ENCODE data around the gene CRLF2.
"Not testable (repeated sequence)": the region's sequence is repeated elsewhere in the genome, so short reads cannot be mapped to it uniquely, and the experiment has no call there.

DNA sequence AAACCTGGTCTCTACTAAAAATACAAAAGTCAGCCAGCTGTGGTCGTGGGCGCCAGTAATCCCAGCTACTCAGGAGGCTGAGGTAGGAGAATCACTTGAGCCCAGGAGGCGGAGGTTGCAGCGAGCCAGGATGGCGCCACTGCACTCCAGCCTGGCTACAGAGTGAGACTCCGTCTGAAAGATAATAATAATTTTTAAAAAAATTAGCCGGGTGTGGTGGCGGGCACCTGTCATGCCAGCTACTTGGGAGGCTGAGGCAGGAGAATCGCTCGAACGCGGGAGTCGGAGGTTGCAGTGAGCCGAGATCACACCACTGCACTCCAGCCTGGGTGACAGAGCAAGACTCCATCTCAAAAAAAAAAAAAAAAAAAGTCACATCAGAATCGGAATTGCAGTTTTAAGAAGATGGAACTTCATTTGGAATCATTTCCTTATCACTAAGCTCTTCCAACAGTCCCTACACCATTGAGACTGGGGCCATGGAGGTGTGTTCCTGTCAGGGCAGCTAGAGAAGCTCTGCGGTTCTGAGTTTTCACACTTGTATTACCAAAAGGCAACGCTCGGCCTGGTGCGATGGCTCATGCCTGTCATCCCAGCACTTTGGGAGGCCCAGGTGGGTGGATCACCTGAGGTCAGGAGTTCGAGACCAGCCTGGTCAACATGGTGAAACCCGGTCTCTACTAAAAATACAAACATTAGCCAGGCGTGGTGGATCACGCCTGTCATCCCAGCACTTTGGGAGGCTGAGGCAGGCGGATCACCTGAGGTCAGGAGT lies 55.6 kb downstream of the CRLF2 start:
- not testable (repeated sequence) for TF ChIP-seq POLR2A (IDR thresholded peaks at IDR 0.05)
- TF ChIP-seq, protein P1, sequence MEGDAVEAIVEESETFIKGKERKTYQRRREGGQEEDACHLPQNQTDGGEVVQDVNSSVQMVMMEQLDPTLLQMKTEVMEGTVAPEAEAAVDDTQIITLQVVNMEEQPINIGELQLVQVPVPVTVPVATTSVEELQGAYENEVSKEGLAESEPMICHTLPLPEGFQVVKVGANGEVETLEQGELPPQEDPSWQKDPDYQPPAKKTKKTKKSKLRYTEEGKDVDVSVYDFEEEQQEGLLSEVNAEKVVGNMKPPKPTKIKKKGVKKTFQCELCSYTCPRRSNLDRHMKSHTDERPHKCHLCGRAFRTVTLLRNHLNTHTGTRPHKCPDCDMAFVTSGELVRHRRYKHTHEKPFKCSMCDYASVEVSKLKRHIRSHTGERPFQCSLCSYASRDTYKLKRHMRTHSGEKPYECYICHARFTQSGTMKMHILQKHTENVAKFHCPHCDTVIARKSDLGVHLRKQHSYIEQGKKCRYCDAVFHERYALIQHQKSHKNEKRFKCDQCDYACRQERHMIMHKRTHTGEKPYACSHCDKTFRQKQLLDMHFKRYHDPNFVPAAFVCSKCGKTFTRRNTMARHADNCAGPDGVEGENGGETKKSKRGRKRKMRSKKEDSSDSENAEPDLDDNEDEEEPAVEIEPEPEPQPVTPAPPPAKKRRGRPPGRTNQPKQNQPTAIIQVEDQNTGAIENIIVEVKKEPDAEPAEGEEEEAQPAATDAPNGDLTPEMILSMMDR (IDR thresholded peaks at IDR 0.05) = not testable (repeated sequence)

Measured in lower leg skin (tissue), 3 donors.